Peyer's patch (tissue), 4 donors: Measurements from ENCODE around the gene KRTAP10-5.

ENCODE experiments used
- CTCF ChIP-seq, 6 experiments: fragments of 450-650 bp in 4 of 6; fragments of 200-600 bp in 2 of 6; sonication (generic) in 1 of 6; IDR thresholded peaks; one replicate each; pipeline ENCODE4 v1.5.1; 2017 to 2019; ENCODE audit warnings: antibody characterized with exemption in 6 of 6, mild to moderate bottlenecking in 3 of 6, moderate library complexity in 1 of 6
- POLR2A ChIP-seq, 2 donors: fragments of 450-650 bp; IDR thresholded peaks; one replicate each; pipeline ENCODE4 v1.5.1; 2017; ENCODE audit warnings: antibody characterized with exemption in 2 of 2, mild to moderate bottlenecking in 2 of 2, moderate library complexity in 2 of 2

- TF ChIP-seq CTCF (IDR thresholded peaks at IDR 0.05) (no peak), POLR2A (IDR thresholded peaks at IDR 0.05) (no peak)
These were observed 15.4 kb downstream of the KRTAP10-5 start for GRCh38 chr21:44564886-44565598.
